Trophoblast cell (in vitro differentiated cells and primary cell): ENCODE measurements around the gene SPRING1.
A peak's percentile ranks its signal among the peaks of the same experiment; 100 is the strongest.

Experiments used
- DNase-seq, 2 donors: peaks; one replicate each; pipeline ENCODE4 v3.0.0-alpha.2; 2016
- H2AFZ ChIP-seq: 2 replicates; pipeline ENCODE4 v1.6.1; 2013; ENCODE audit warnings: low read length, moderate library complexity, mild to moderate bottlenecking; ENCODE audit not compliant: insufficient read depth, poor library complexity
- H2AK5ac ChIP-seq: 2 replicates; pipeline ENCODE4 v1.6.1; 2013; ENCODE audit warnings: mild to moderate bottlenecking, low read length
- H2BK120ac ChIP-seq: 2 replicates; pipeline ENCODE4 v1.6.1; 2013; ENCODE audit warnings: low read length, mild to moderate bottlenecking, moderate library complexity; ENCODE audit not compliant: insufficient read depth, poor library complexity
- H2BK12ac ChIP-seq: 2 replicates; pipeline ENCODE4 v1.6.1; 2013; ENCODE audit warnings: mild to moderate bottlenecking, low read length, moderate library complexity
- H2BK5ac ChIP-seq: 2 replicates; pipeline ENCODE4 v1.6.1; 2013; ENCODE audit warnings: low read length, low read depth, moderate library complexity, mild to moderate bottlenecking; ENCODE audit not compliant: poor library complexity
- H3K14ac ChIP-seq: 2 replicates; pipeline ENCODE4 v1.6.1; 2013; ENCODE audit warnings: mild to moderate bottlenecking, low read length
- H3K18ac ChIP-seq: 2 replicates; pipeline ENCODE4 v1.6.1; 2013; ENCODE audit warnings: mild to moderate bottlenecking, low read length
- H3K23ac ChIP-seq: 2 replicates; pipeline ENCODE4 v1.6.1; 2013; ENCODE audit warnings: low read length
- H3K27ac ChIP-seq: 2 replicates; pipeline ENCODE4 v1.5.1; 2013; ENCODE audit warnings: low read depth, mild to moderate bottlenecking, inconsistent platforms, low read length, moderate library complexity
- H3K27me3 ChIP-seq: 2 replicates; pipeline ENCODE4 v1.6.1; 2013; ENCODE audit warnings: inconsistent platforms, mild to moderate bottlenecking, low read length, moderate library complexity; ENCODE audit not compliant: insufficient read depth
- H3K36me3 ChIP-seq, 2 experiments: 1 replicate in 1 of 2; 2 replicates in 1 of 2; pipeline ENCODE4 v1.6.1; 2013; ENCODE audit warnings: low read length in 2 of 2, mild to moderate bottlenecking in 2 of 2, moderate library complexity in 1 of 2; ENCODE audit not compliant: insufficient read depth in 2 of 2, control insufficient read depth in 1 of 2
- H3K4ac ChIP-seq: 2 replicates; pipeline ENCODE4 v1.6.1; 2013; ENCODE audit warnings: low read depth, mild to moderate bottlenecking, low read length, moderate library complexity
- H3K4me1 ChIP-seq, 2 experiments: 1 replicate in 1 of 2; 2 replicates in 1 of 2; pipeline ENCODE4 v1.6.1; 2013; ENCODE audit warnings: low read length in 2 of 2, mild to moderate bottlenecking in 2 of 2, moderate library complexity in 1 of 2; ENCODE audit not compliant: insufficient read depth in 2 of 2, control insufficient read depth in 1 of 2
- H3K4me2 ChIP-seq: 2 replicates; pipeline ENCODE4 v1.6.1; 2013; ENCODE audit warnings: inconsistent platforms, mild to moderate bottlenecking, low read length, moderate library complexity
- H3K4me3 ChIP-seq: 2 replicates; pipeline ENCODE4 v1.5.1; 2013; ENCODE audit warnings: mild to moderate bottlenecking, low read depth, low read length, inconsistent platforms
- H3K79me1 ChIP-seq: one replicate; pipeline ENCODE4 v1.6.1; 2013; ENCODE audit warnings: low read length
- H3K79me2 ChIP-seq: 2 replicates; pipeline ENCODE4 v1.6.1; 2013; ENCODE audit warnings: low read length, mild to moderate bottlenecking; ENCODE audit not compliant: control insufficient read depth, insufficient read depth, poor library complexity
- H3K9ac ChIP-seq: 2 replicates; pipeline ENCODE4 v1.6.1; 2013; ENCODE audit warnings: mild to moderate bottlenecking, low read length
- H3K9me3 ChIP-seq: 2 replicates; pipeline ENCODE4 v1.6.1; 2013; ENCODE audit warnings: low read depth, mild to moderate bottlenecking, control low read depth, inconsistent platforms, low read length; ENCODE audit not compliant: insufficient read depth
- H4K12ac ChIP-seq: 2 replicates; pipeline ENCODE4 v1.6.1; 2013; ENCODE audit warnings: low read depth, mild to moderate bottlenecking, low read length, moderate library complexity
- H4K8ac ChIP-seq: 2 replicates; pipeline ENCODE4 v1.6.1; 2013; ENCODE audit warnings: low read depth, mild to moderate bottlenecking, low read length, moderate library complexity
- H4K91ac ChIP-seq: one replicate; pipeline ENCODE4 v1.6.1; 2013; ENCODE audit warnings: low read depth, mild to moderate bottlenecking, low read length, moderate library complexity
- WGBS: extraction: QIAGEN DNeasy Blood & Tissue Kit; methylation state at CpG from one replicate; pipeline ENCODE4 v1.1.7; 2013; ENCODE audit warnings: missing lambda C conversion rate; ENCODE audit not compliant: insufficient read length, insufficient coverage; ENCODE audit errors: extremely low coverage; 5-methylcytosine and 5-hydroxymethylcytosine counted together

SPRING1 gene

GRCh38 chr12:116735951-116736599, 1.8 kb downstream of the SPRING1 start:
- no peak overlapping the region for H2AK5ac ChIP-seq
- H3K23ac ChIP-seq = no peak overlapping the region
- H3K79me1 ChIP-seq = peaks cover 5% of the 10 kb centered on the region
- peak overlapping the region; percentile 70 for H3K4ac ChIP-seq
- H4K91ac ChIP-seq = no peak overlapping the region
- H3K9ac ChIP-seq = peak overlapping the region; percentile 16
- H3K79me2 ChIP-seq = peaks cover 9% of the 10 kb centered on the region
- peak overlapping the region; percentile 45 for H3K4me2 ChIP-seq
- H3K4me3 ChIP-seq = no peak overlapping the region
- peaks cover 9 to 12% of the 10 kb centered on the region in 2 experiments for H3K4me1 ChIP-seq
- H2BK12ac ChIP-seq = no peak overlapping the region
- no peaks in the 10 kb centered on the region for H3K9me3 ChIP-seq
- H3K36me3 ChIP-seq = peaks cover 3 to 6% of the 10 kb centered on the region in 2 experiments
- H2BK120ac ChIP-seq = no peak overlapping the region
- no peaks in the 10 kb centered on the region for H3K27me3 ChIP-seq
- H2BK5ac ChIP-seq = no peak overlapping the region
- WGBS = no CpG with 5 or more reads among the region's 9 CpGs
- no peak overlapping the region for H3K18ac ChIP-seq
- no peak overlapping the region for H3K14ac ChIP-seq
- H4K8ac ChIP-seq = peak overlapping the region; percentile 37
- no peak overlapping the region for H4K12ac ChIP-seq
- no peak overlapping the region for H2AFZ ChIP-seq
- peak; percentile 11 to 45 for DNase-seq
- no peak overlapping the region for H3K27ac ChIP-seq

- Histone ChIP-seq H3K27ac (no peak overlapping the region), H4K91ac (no peak overlapping the region), H2AK5ac (no peak overlapping the region), H2BK5ac (no peak overlapping the region), H4K12ac (no peak overlapping the region), H2AFZ (no peak overlapping the region), H3K4me2 (no peak overlapping the region), H3K9ac (no peak overlapping the region), H3K18ac (no peak overlapping the region), H2BK12ac (no peak overlapping the region), H3K9me3 (no peaks in the 10 kb centered on the region), H3K79me1 (peaks cover 5% of the 10 kb centered on the region), H3K79me2 (peaks cover 9% of the 10 kb centered on the region), H3K36me3 (peaks cover 3 to 6% of the 10 kb centered on the region in 2 experiments), H4K8ac (no peak overlapping the region), H3K4ac (no peak overlapping the region), H3K23ac (no peak overlapping the region), H3K4me3 (no peak overlapping the region), H3K27me3 (no peaks in the 10 kb centered on the region), H2BK120ac (no peak overlapping the region), H3K4me1 (peaks cover 9 to 12% of the 10 kb centered on the region in 2 experiments), H3K14ac (no peak overlapping the region)
- no peak for DNase-seq
- WGBS = 100% methylated on average over 1 of the region's 10 CpGs
Measured at GRCh38 chr12:116735084-116735483, 2.8 kb downstream of the SPRING1 start.

GRCh38 chr12:116734156-116734768, 3.6 kb downstream of the SPRING1 start:
- H2BK120ac ChIP-seq = no peak overlapping the region
- H4K8ac ChIP-seq = no peak overlapping the region
- no peak overlapping the region for H2BK12ac ChIP-seq
- no peak overlapping the region for H3K4me3 ChIP-seq
- no peak overlapping the region for H2AK5ac ChIP-seq
- H2AFZ ChIP-seq = no peak overlapping the region
- no peaks in the 10 kb centered on the region for H3K27me3 ChIP-seq
- no peak overlapping the region for H3K9ac ChIP-seq
- no CpG with 5 or more reads among the region's 5 CpGs for WGBS
- peaks cover 9% of the 10 kb centered on the region for H3K79me2 ChIP-seq
- H3K4me1 ChIP-seq = peaks cover 9 to 12% of the 10 kb centered on the region in 2 experiments
- H4K12ac ChIP-seq = no peak overlapping the region
- H3K23ac ChIP-seq = no peak overlapping the region
- H3K18ac ChIP-seq = no peak overlapping the region
- H3K27ac ChIP-seq = no peak overlapping the region
- H3K14ac ChIP-seq = no peak overlapping the region
- peaks cover 3 to 6% of the 10 kb centered on the region in 2 experiments for H3K36me3 ChIP-seq
- no peak overlapping the region for H4K91ac ChIP-seq
- H3K79me1 ChIP-seq = peaks cover 5% of the 10 kb centered on the region
- no peak overlapping the region for H2BK5ac ChIP-seq
- peak; percentile 82 to 93 for DNase-seq
- no peak overlapping the region for H3K4me2 ChIP-seq
- H3K9me3 ChIP-seq = no peaks in the 10 kb centered on the region
- no peak overlapping the region for H3K4ac ChIP-seq

- H2AK5ac ChIP-seq = no peak overlapping the region
- peaks cover 2% of the 10 kb centered on the region for H3K79me2 ChIP-seq
- H2BK12ac ChIP-seq = no peak overlapping the region
- H4K91ac ChIP-seq = no peak overlapping the region
- H2BK120ac ChIP-seq = no peak overlapping the region
- no peak overlapping the region for H2BK5ac ChIP-seq
- no peak overlapping the region for H4K8ac ChIP-seq
- H3K27ac ChIP-seq = no peak overlapping the region
- no peaks in the 10 kb centered on the region for H3K79me1 ChIP-seq
- no peak overlapping the region for H3K4me2 ChIP-seq
- peaks cover 7 to 11% of the 10 kb centered on the region in 2 experiments for H3K36me3 ChIP-seq
- peaks cover 6% of the 10 kb centered on the region in 2 experiments for H3K4me1 ChIP-seq
- no peak overlapping the region for H2AFZ ChIP-seq
- H3K18ac ChIP-seq = peak overlapping the region; percentile 56
- H3K9me3 ChIP-seq = no peaks in the 10 kb centered on the region
- no CpG with 5 or more reads among the region's 3 CpGs for WGBS
- no peak overlapping the region for H4K12ac ChIP-seq
- H3K14ac ChIP-seq = no peak overlapping the region
- H3K23ac ChIP-seq = no peak overlapping the region
- no peak for DNase-seq
- H3K4me3 ChIP-seq = no peak overlapping the region
- peak overlapping the region; percentile 84 for H3K4ac ChIP-seq
- H3K27me3 ChIP-seq = no peaks in the 10 kb centered on the region
- no peak overlapping the region for H3K9ac ChIP-seq
Measured at GRCh38 chr12:116731801-116732200, 6.1 kb downstream of the SPRING1 start.
